Activated CD4-positive, alpha-beta T cell treated with anti-CD3 and anti-CD28 coated beads for 1 hour (primary cell): ENCODE results near the gene ITGA11.
A peak's percentile ranks its signal among the peaks of the same experiment; 100 is the strongest.

Experiments used
- DNase-seq: peaks from one replicate; pipeline ENCODE4 v3.0.0-alpha.2; 2020

Gene ITGA11

DNA sequence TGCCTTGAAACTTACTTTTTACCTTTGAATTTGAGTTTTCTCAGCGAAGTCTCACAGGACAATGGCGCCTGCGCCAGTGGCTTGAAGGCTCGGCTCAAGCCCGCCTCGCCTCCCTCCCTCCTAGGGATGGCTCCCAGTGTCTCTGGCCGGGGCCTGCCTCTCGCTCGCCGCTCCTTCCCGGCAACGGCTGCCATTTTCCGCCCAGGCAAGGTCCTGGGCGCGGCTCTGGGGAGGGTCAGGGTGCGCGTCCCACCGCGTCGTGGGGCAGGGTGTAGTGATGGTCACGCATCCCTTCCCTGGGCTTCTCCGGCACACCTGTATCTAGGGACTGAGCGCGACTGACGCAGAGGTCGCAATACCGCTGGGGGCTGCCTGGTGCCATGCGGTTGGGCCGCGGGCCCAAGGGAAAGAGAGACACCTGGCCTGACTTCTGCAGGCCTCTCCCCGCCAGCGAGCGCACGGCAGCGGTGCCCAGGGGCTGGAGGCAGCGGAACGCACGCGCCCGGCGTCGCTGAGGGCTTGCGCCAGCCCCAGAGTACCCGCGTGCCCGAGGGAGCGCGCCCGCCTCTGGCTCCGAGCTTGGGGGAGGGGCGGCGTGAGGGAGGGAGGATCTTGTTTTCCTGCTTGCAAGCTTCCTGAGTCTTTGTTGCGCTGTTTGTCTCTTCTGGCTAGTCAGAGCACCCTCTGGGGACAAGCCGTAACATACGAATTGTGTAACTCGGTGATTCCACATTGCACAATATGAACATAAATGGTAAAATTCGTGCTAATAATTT lies 175.1 kb downstream of the ITGA11 start:
- DNase-seq = peak; percentile 38

- no peak for DNase-seq
These were observed 178.9 kb downstream of the ITGA11 start for GRCh38 chr15:68252925-68253534.

DNA sequence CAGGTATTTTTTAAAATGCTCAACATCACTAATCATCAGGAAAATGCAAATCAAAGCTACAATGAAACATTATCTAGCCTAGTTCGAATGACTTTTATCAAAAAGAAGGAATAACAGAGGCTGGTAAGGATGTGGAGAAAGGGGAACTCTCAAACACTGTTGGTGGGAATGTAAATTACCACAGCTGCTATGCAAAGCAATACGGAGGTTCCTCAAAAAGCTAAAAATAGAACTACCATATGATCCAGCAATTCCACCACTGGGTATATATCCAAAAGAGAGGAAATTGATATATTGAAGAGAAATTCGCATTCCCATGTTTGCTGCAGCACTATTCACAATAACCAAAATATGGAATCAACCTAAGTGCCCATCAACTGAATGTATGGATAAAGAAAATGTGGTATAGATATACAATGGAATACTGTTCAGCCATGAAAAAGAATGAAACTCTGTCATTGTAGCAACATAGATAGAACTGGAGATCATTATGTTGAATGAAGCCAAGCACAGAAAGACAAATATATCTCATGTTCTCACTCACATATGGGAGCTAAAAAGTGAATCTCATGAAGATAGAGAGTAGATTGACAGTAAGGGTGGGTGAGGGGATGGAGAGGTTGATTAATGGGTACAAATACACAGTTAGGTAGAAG lies 182.8 kb downstream of the ITGA11 start:
- no peak for DNase-seq
